ENCODE results near the gene ST3GAL3. TPM values are rescaled to one million over a fixed set of nuclear protein-coding genes. Genes with fewer than 3 reads are reported as not detected.
A peak's percentile ranks its signal among the peaks of the same experiment; 100 is the strongest.

Gene ST3GAL3
- polyA plus RNA-seq, 1 donor (not counting 4 experiments of a cell fraction or from before 2014, with no cell fraction given) = 10.0 TPM

- Histone ChIP-seq H3K36me3 (ENCODE audit: control insufficient read depth in 2 of 2, extremely low read depth in 1 of 2, insufficient read depth in 2 of 2, low read length in 2 of 2) (peaks cover 7 to 20% of the 10 kb centered on the region in 2 experiments), H3K9ac (ENCODE audit: control insufficient read depth, extremely low read depth, insufficient read depth, low read length) (peak overlapping the region; percentile 89), H3K4me2 (ENCODE audit: control insufficient read depth, extremely low read depth, insufficient read depth, low read depth, low read length) (peak overlapping the region; percentile 97), H3K9me3 (ENCODE audit: control insufficient read depth, low read depth, low read length) (no peaks in the 10 kb centered on the region), H3K27me3 (ENCODE audit: control insufficient read depth, extremely low read depth, insufficient read depth, low read length) (no peaks in the 10 kb centered on the region), H3K4me3 (ENCODE audit: control insufficient read depth in 2 of 3, extremely low read depth in 1 of 3, insufficient read depth in 2 of 3, low read depth in 1 of 3, low read length in 3 of 3) (peak overlapping the region; percentile 55 to 80 (median 70)), H3K79me2 (ENCODE audit: control insufficient read depth, insufficient read depth, low read length) (peaks cover 39% of the 10 kb centered on the region), H4K20me1 (ENCODE audit: control insufficient read depth, extremely low read depth, insufficient read depth, low read length) (peaks cover 2% of the 10 kb centered on the region), H3K4me1 (ENCODE audit: control insufficient read depth, extremely low read depth, insufficient read depth, low read length) (peaks cover 48% of the 10 kb centered on the region), H3K27ac (ENCODE audit: control insufficient read depth, insufficient read depth, low read length) (peak overlapping the region; percentile 81), H3K9me1 (ENCODE audit: control insufficient read depth, extremely low read depth, insufficient read depth, low read length) (no peaks in the 10 kb centered on the region), H2AFZ (ENCODE audit: control insufficient read depth, low read length) (no peak overlapping the region)
- dilution Hi-C loops (cut with MboI; ENCODE audit: extremely low pct_ligation_motif_present, low sequenced_read_pairs) = loop anchor here (25.0 kb wide), 2 partner anchors 99 to 224 kb away; partner anchors contain the start of gene ST3GAL3
- DNase-seq (ENCODE audit: low read depth, low spot score) (no peak), FAIRE-seq (no peak)
- TF ChIP-seq EZH2 (IDR thresholded peaks at IDR 0.05; ENCODE audit: low read length) (no peak), CTCF (optimal IDR thresholded peaks at IDR 0.05 in 1 of 3, IDR thresholded peaks at IDR 0.05 in 1 of 3, conservative IDR thresholded peaks at IDR 0.05 in 1 of 3; ENCODE audit: extremely low read depth in 1 of 3, insufficient read depth in 2 of 3, low read length in 3 of 3) (no peak)
Observed at GRCh38 chr1:43936431-43937151, 229.3 kb downstream of the ST3GAL3 start.

- TF ChIP-seq CTCF (optimal IDR thresholded peaks at IDR 0.05 in 1 of 3, IDR thresholded peaks at IDR 0.05 in 1 of 3, conservative IDR thresholded peaks at IDR 0.05 in 1 of 3; ENCODE audit: extremely low read depth in 1 of 3, insufficient read depth in 2 of 3, low read length in 3 of 3) (no peak), EZH2 (IDR thresholded peaks at IDR 0.05; ENCODE audit: low read length) (no peak)
- no peaks in the 10 kb centered on the region for H3K27me3 ChIP-seq (ENCODE audit: control insufficient read depth, extremely low read depth, insufficient read depth, low read length)
- H3K79me2 ChIP-seq (ENCODE audit: control insufficient read depth, insufficient read depth, low read length) = peaks cover 37% of the 10 kb centered on the region
- H3K27ac ChIP-seq (ENCODE audit: control insufficient read depth, insufficient read depth, low read length) = peak overlapping the region; percentile 58
- H3K9me3 ChIP-seq (ENCODE audit: control insufficient read depth, low read depth, low read length) = no peaks in the 10 kb centered on the region
- H3K4me3 ChIP-seq (ENCODE audit: control insufficient read depth in 2 of 3, extremely low read depth in 1 of 3, insufficient read depth in 2 of 3, low read depth in 1 of 3, low read length in 3 of 3) = peak overlapping the region; percentile 55 to 80 (median 70)
- H4K20me1 ChIP-seq (ENCODE audit: control insufficient read depth, extremely low read depth, insufficient read depth, low read length) = peaks cover 2% of the 10 kb centered on the region
- DNase-seq (ENCODE audit: low read depth, low spot score) (no peak), FAIRE-seq (peak; percentile 92)
- dilution Hi-C loops (cut with MboI; ENCODE audit: extremely low pct_ligation_motif_present, low sequenced_read_pairs) = loop anchor here (25.0 kb wide), 2 partner anchors 100 to 225 kb away; partner anchors contain the start of gene ST3GAL3
- no peak overlapping the region for H2AFZ ChIP-seq (ENCODE audit: control insufficient read depth, low read length)
- H3K9me1 ChIP-seq (ENCODE audit: control insufficient read depth, extremely low read depth, insufficient read depth, low read length) = no peaks in the 10 kb centered on the region
- H3K9ac ChIP-seq (ENCODE audit: control insufficient read depth, extremely low read depth, insufficient read depth, low read length) = peak overlapping the region; percentile 89
- H3K36me3 ChIP-seq (ENCODE audit: control insufficient read depth in 2 of 2, extremely low read depth in 1 of 2, insufficient read depth in 2 of 2, low read length in 2 of 2) = peaks cover 7 to 20% of the 10 kb centered on the region in 2 experiments
- H3K4me2 ChIP-seq (ENCODE audit: control insufficient read depth, extremely low read depth, insufficient read depth, low read depth, low read length) = peak overlapping the region; percentile 97
- H3K4me1 ChIP-seq (ENCODE audit: control insufficient read depth, extremely low read depth, insufficient read depth, low read length) = peaks cover 40% of the 10 kb centered on the region
Observed at GRCh38 chr1:43937179-43937865, 230.0 kb downstream of the ST3GAL3 start.

Data from keratinocyte (primary cell).